GM23338 (cell line): ENCODE measurements around the gene ZFPL1. TPM values are rescaled to one million over a fixed set of nuclear protein-coding genes. Genes with fewer than 3 reads are reported as not detected.

Experiments used
- ATAC-seq: fragments of 200-7000 bp; cut with Tn5 transposase; 3 replicates; pipeline ENCODE4 v1.9.1; 2020
- DNase-seq: peaks from one replicate; pipeline ENCODE4 v3.0.0-alpha.2; 2015; ENCODE audit warnings: low spot score
- H2AFZ ChIP-seq: fragments of 200-600 bp; sonication (generic); 2 replicates; pipeline ENCODE4 v1.8.0; 2016; ENCODE audit warnings: antibody characterized with exemption, mild to moderate bottlenecking, moderate library complexity
- H3F3A ChIP-seq: fragments of 200-600 bp; sonication (generic); replicated peaks from 2 replicates; pipeline ENCODE4 v1.8.0; 2017; ENCODE audit warnings: antibody characterized with exemption, mixed run types, low read depth
- H3K27ac ChIP-seq: fragments of 200-600 bp; sonication (generic); 2 replicates; pipeline ENCODE4 v1.6.1; 2016; ENCODE audit warnings: low read depth
- H3K27me3 ChIP-seq: fragments of 200-600 bp; sonication (generic); 2 replicates; pipeline ENCODE4 v1.8.0; 2016; ENCODE audit warnings: mild to moderate bottlenecking, mixed run types, moderate library complexity; ENCODE audit not compliant: insufficient read depth
- H3K36me3 ChIP-seq: fragments of 200-600 bp; sonication (generic); 2 replicates; pipeline ENCODE4 v1.8.0; 2016; ENCODE audit warnings: mild to moderate bottlenecking; ENCODE audit not compliant: insufficient read depth
- H3K4me1 ChIP-seq: fragments of 200-600 bp; sonication (generic); 2 replicates; pipeline ENCODE4 v1.8.0; 2016; ENCODE audit warnings: mild to moderate bottlenecking, moderate library complexity; ENCODE audit not compliant: insufficient read depth
- H3K4me2 ChIP-seq: fragments of 200-600 bp; sonication (generic); 2 replicates; pipeline ENCODE4 v1.7.1; 2017; ENCODE audit warnings: mixed run types
- H3K4me3 ChIP-seq: fragments of 200-600 bp; sonication (generic); 2 replicates; pipeline ENCODE4 v1.6.1; 2016; ENCODE audit warnings: mixed run types
- H3K79me2 ChIP-seq: fragments of 200-600 bp; sonication (generic); replicated peaks from 2 replicates; pipeline ENCODE4 v1.8.0; 2017; ENCODE audit warnings: mild to moderate bottlenecking; ENCODE audit not compliant: insufficient read depth
- H3K9me2 ChIP-seq: fragments of 200-600 bp; sonication (generic); 2 replicates; pipeline ENCODE4 v1.8.0; 2017; ENCODE audit not compliant: insufficient read depth
- H4K20me1 ChIP-seq: fragments of 200-600 bp; sonication (generic); replicated peaks from 2 replicates; pipeline ENCODE4 v1.8.0; 2017; ENCODE audit warnings: mild to moderate bottlenecking; ENCODE audit not compliant: insufficient read depth
- H3K27ac Mint-ChIP-seq: 2 replicates; pipeline ENCODE4 v1.8.0; 2020; ENCODE audit warnings: inconsistent platforms, mild to moderate bottlenecking, moderate library complexity, mixed read lengths
- H3K27me3 Mint-ChIP-seq: 3 replicates; pipeline ENCODE4 v1.8.0; 2022; ENCODE audit warnings: low read depth, mild to moderate bottlenecking, moderate library complexity, mixed read lengths, inconsistent platforms; ENCODE audit not compliant: insufficient read depth, poor library complexity
- H3K36me3 Mint-ChIP-seq: 3 replicates; pipeline ENCODE4 v1.8.0; 2021; ENCODE audit warnings: low read depth, mild to moderate bottlenecking, inconsistent platforms, moderate library complexity, mixed read lengths
- H3K4me1 Mint-ChIP-seq: 3 replicates; pipeline ENCODE4 v1.8.0; 2020; ENCODE audit warnings: mild to moderate bottlenecking, inconsistent platforms, mixed read lengths
- H3K4me3 Mint-ChIP-seq: 3 replicates; pipeline ENCODE4 v1.8.0; 2021; ENCODE audit warnings: moderate library complexity, mild to moderate bottlenecking, inconsistent platforms, mixed read lengths
- H3K9me3 Mint-ChIP-seq: 3 replicates; pipeline ENCODE4 v1.8.0; 2020; ENCODE audit warnings: moderate library complexity, mild to moderate bottlenecking, inconsistent platforms, mixed read lengths
- CREB1 ChIP-seq: fragments of 250-450 bp; sonication (Bioruptor Pico); IDR thresholded peaks from 2 replicates; pipeline ENCODE4 v1.5.0; 2020; ENCODE audit warnings: low read depth, mild to moderate bottlenecking, moderate library complexity
- EZH2 ChIP-seq: fragments of 200-600 bp; sonication (generic); IDR thresholded peaks from one replicate; pipeline ENCODE4 v1.8.0; 2017; ENCODE audit warnings: antibody characterized with exemption, mild to moderate bottlenecking, low read depth; ENCODE audit not compliant: unreplicated experiment
- EZH2phosphoT487 ChIP-seq: fragments of 200-600 bp; sonication (generic); IDR thresholded peaks from one replicate; pipeline ENCODE4 v1.8.1; 2018; ENCODE audit warnings: antibody characterized with exemption; ENCODE audit not compliant: unreplicated experiment
- JUNB ChIP-seq: IDR thresholded peaks from one replicate; pipeline ENCODE4 v1.6.1; 2016; ENCODE audit warnings: antibody characterized with exemption; ENCODE audit not compliant: unreplicated experiment
- NANOG ChIP-seq: IDR thresholded peaks from 2 replicates; pipeline ENCODE4 v1.6.1; 2016; ENCODE audit warnings: antibody characterized with exemption, borderline replicate concordance
- POLR2AphosphoS5 ChIP-seq: IDR thresholded peaks from 2 replicates; pipeline ENCODE4 v1.6.1; 2016; ENCODE audit warnings: antibody characterized with exemption, low read depth
- REST ChIP-seq: IDR thresholded peaks from one replicate; pipeline ENCODE4 v1.6.1; 2018; ENCODE audit warnings: antibody characterized with exemption; ENCODE audit not compliant: unreplicated experiment
- STAT1 ChIP-seq: IDR thresholded peaks from one replicate; pipeline ENCODE4 v1.6.1; 2016; ENCODE audit warnings: antibody characterized with exemption; ENCODE audit not compliant: unreplicated experiment
- ZNF114 ChIP-seq: fragments of 250-450 bp; sonication (Bioruptor Pico); IDR thresholded peaks from 2 replicates; pipeline ENCODE4 v1.5.0; 2020; ENCODE audit warnings: mild to moderate bottlenecking, moderate library complexity
- ZNF331 ChIP-seq: fragments of 250-450 bp; sonication (Bioruptor Pico); IDR thresholded peaks from 2 replicates; pipeline ENCODE4 v1.5.0; 2020; ENCODE audit warnings: low read depth, mild to moderate bottlenecking, moderate library complexity
- polyA plus RNA-seq: library from polyadenylated mRNA; unstranded; fragments of >200 nt; fragmentation: Nextera tagmentation; extraction: Ambion mirVana; gene quantifications from 2 replicates; pipeline ENCODE4 v1.2.1, GENCODE V29; 2016
- total RNA-seq: library from RNA; depleted of rRNA; stranded (reverse); fragments of >200 nt; shearing (Covaris generic); gene quantifications from 2 replicates; pipeline ENCODE4 v1.2.3, GENCODE V29; 2014
- TF ChIP-seq, protein P1 (sequence below), 2 experiments: fragments of 200-600 bp in 1 of 2; sonication (generic) in 1 of 2; conservative IDR thresholded peaks; 2 replicates each; pipeline versions ENCODE4 v1.5.1 to v1.6.1; 2016 to 2017; ENCODE audit warnings: antibody characterized with exemption in 2 of 2, low read depth in 2 of 2, mild to moderate bottlenecking in 2 of 2, moderate library complexity in 1 of 2
- TF ChIP-seq, protein P2 (sequence below): IDR thresholded peaks from 2 replicates; pipeline ENCODE4 v1.6.1; 2016; ENCODE audit warnings: antibody characterized with exemption

The ZFPL1 gene
- total and polyA plus RNA-seq, 2 experiments from 2014 or later, result 26.3 to 26.8 TPM

GRCh38 chr11:65111159-65111743 lies 27.2 kb downstream of the ZFPL1 start (continued):
- TF ChIP-seq, protein P1, sequence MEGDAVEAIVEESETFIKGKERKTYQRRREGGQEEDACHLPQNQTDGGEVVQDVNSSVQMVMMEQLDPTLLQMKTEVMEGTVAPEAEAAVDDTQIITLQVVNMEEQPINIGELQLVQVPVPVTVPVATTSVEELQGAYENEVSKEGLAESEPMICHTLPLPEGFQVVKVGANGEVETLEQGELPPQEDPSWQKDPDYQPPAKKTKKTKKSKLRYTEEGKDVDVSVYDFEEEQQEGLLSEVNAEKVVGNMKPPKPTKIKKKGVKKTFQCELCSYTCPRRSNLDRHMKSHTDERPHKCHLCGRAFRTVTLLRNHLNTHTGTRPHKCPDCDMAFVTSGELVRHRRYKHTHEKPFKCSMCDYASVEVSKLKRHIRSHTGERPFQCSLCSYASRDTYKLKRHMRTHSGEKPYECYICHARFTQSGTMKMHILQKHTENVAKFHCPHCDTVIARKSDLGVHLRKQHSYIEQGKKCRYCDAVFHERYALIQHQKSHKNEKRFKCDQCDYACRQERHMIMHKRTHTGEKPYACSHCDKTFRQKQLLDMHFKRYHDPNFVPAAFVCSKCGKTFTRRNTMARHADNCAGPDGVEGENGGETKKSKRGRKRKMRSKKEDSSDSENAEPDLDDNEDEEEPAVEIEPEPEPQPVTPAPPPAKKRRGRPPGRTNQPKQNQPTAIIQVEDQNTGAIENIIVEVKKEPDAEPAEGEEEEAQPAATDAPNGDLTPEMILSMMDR (conservative IDR thresholded peaks at IDR 0.05; ENCODE audit: low read depth in 2 of 2), result 0 out of 4 replicates have a peak, but pooled peaks of 1 of the 2 experiments have one; percentile 0
- no peak for TF ChIP-seq STAT1

- Mint-ChIP-seq H3K9me3 (peaks cover 2% of the 10 kb centered on the region; the same call in 2 of the 3 replicates), H3K4me1 (peaks cover 25% of the 10 kb centered on the region), H3K4me3 (peak within 1 kb of the TSS; percentile 96), H3K36me3 (peaks cover 24% of the 10 kb centered on the region; the same call in 2 of the 3 replicates), H3K27me3 (peaks cover 39% of the 10 kb centered on the region), H3K27ac (peak within 1 kb of the TSS; percentile 94)
- ATAC-seq, result peak; percentile 73
- H3K79me2 ChIP-seq, result peaks cover 8% of the 10 kb centered on the region; the same call in 1 of the 2 replicates
- H4K20me1 ChIP-seq, result peaks cover 5% of the 10 kb centered on the region; the same call in 1 of the 2 replicates
- no peaks in the 10 kb centered on the region for H3K36me3 ChIP-seq
- peak within 1 kb of the TSS; percentile 99 for H3K4me2 ChIP-seq
- H2AFZ ChIP-seq, result no peak within 1 kb of the TSS
- peaks cover 13% of the 10 kb centered on the region for H3F3A ChIP-seq
- H3K27me3 ChIP-seq, result no peaks in the 10 kb centered on the region
- peaks cover 13% of the 10 kb centered on the region for H3K4me1 ChIP-seq
- DNase-seq, result peak; percentile 99
- TF ChIP-seq EZH2phosphoT487 (no peak), POLR2AphosphoS5 (peak; percentile 96), JUNB (no peak)
- peak within 1 kb of the TSS; percentile 99 for H3K4me3 ChIP-seq
- H3K9me2 ChIP-seq, result no peaks in the 10 kb centered on the region
- H3K27ac ChIP-seq, result peak within 1 kb of the TSS; percentile 90
Observed at GRCh38 chr11:65111744-65112545, 27.9 kb downstream of the ZFPL1 start, which contains the start of gene TM7SF2. TM7SF2 (plus strand) TSS chr11:65111872; CDS start chr11:65112016, 144 bp downstream.

DNA sequence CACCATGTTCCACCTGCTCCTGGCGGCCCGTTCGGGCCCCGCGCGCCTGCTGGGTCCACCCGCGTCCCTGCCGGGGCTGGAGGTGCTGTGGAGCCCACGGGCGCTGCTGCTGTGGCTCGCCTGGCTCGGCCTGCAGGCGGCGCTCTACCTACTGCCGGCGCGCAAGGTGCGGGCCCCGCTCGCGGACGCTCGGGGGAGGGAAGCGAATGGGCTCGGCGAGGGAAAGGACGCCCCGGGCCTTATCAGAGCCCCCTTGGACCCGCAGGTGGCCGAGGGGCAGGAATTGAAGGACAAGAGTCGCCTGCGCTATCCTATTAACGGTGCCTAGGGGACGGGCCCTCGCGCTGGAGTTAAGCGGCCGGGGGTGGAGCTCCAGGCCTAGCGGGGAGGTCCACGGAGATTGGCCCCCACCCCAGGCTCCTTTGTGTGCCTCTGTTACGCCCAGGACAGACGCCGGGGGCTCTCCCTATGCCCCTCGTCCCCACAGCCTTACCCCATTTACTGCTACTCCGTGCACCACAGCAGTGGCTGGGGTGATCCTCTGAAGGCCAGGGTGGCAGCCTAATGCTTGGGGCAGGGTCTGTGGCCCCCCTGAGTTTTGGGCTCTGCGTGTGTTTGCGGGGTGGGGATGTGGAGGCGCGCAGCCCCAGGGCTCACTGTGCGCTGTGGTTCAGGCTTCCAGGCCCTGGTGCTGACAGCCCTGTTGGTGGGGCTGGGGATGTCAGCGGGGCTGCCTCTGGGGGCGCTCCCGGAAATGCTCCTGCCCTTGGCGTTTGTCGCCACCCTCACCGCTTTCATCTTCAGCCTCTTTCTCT lies 28.7 kb downstream of the ZFPL1 start:
- Histone ChIP-seq H3K27me3 (no peaks in the 10 kb centered on the region), H3K4me1 (peaks cover 13% of the 10 kb centered on the region), H3K4me3 (peak overlapping the region; percentile 99), H2AFZ (0 out of 2 replicates have a peak overlapping the region, but pooled peaks have one; percentile 69), H3K9me2 (no peaks in the 10 kb centered on the region), H3K27ac (no peak overlapping the region), H3K79me2 (peaks cover 8% of the 10 kb centered on the region; the same call in 1 of the 2 replicates), H3K36me3 (no peaks in the 10 kb centered on the region), H3K4me2 (peak overlapping the region; percentile 99), H4K20me1 (peaks cover 5% of the 10 kb centered on the region; the same call in 1 of the 2 replicates), H3F3A (peaks cover 13% of the 10 kb centered on the region)
- peak; percentile 78 for DNase-seq
- Mint-ChIP-seq H3K27me3 (peaks cover 43% of the 10 kb centered on the region), H3K36me3 (peaks cover 24% of the 10 kb centered on the region; the same call in 2 of the 3 replicates), H3K4me3 (peak overlapping the region; percentile 96), H3K27ac (peak overlapping the region; percentile 44; the same call in 1 of the 2 replicates), H3K4me1 (peaks cover 25% of the 10 kb centered on the region), H3K9me3 (peaks cover 2% of the 10 kb centered on the region; the same call in 2 of the 3 replicates)
- ATAC-seq, result peak; percentile 31
- TF ChIP-seq NANOG, result no peak
- no peak for TF ChIP-seq ZNF114
- no peak for TF ChIP-seq ZNF331 (CRISPR knock-in tag)
- no peak for TF ChIP-seq EZH2
- no peak; the same call in 1 of the 2 replicates for TF ChIP-seq CREB1 (CRISPR knock-in tag)
- TF ChIP-seq EZH2phosphoT487, result no peak
- TF ChIP-seq JUNB, result no peak
- TF ChIP-seq REST, result no peak
- TF ChIP-seq, protein P2, sequence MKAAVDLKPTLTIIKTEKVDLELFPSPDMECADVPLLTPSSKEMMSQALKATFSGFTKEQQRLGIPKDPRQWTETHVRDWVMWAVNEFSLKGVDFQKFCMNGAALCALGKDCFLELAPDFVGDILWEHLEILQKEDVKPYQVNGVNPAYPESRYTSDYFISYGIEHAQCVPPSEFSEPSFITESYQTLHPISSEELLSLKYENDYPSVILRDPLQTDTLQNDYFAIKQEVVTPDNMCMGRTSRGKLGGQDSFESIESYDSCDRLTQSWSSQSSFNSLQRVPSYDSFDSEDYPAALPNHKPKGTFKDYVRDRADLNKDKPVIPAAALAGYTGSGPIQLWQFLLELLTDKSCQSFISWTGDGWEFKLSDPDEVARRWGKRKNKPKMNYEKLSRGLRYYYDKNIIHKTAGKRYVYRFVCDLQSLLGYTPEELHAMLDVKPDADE, result no peak
